ENCODE results near the gene EFCAB5. TPM values are rescaled to one million over a fixed set of nuclear protein-coding genes. Genes with fewer than 3 reads are reported as not detected.

The EFCAB5 gene
- polyA plus RNA-seq, 1 of the 3 experiments (the other 2 are of a cell fraction) = 0.05 TPM

- Histone ChIP-seq H4K20me1 (ENCODE audit: insufficient read depth) (no peaks in the 10 kb centered on the region), H3K36me3 (replicated peaks in 1 of 2; ENCODE audit: control insufficient read depth in 1 of 2, insufficient read depth in 2 of 2, low read length in 1 of 2) (no peaks in the 10 kb centered on the region), H3K9ac (no peak overlapping the region), H3K79me2 (ENCODE audit: insufficient read depth) (no peaks in the 10 kb centered on the region), H3K4me1 (ENCODE audit: control insufficient read depth in 1 of 2, insufficient read depth in 2 of 2, low read depth in 1 of 2, low read length in 1 of 2) (no peaks in the 10 kb centered on the region), H2AFZ (ENCODE audit: low read depth) (no peak overlapping the region), H3F3A (replicated peaks; ENCODE audit: insufficient read depth) (no peaks in the 10 kb centered on the region), H3K9me3 (no peaks in the 10 kb centered on the region), H3K9me2 (no peaks in the 10 kb centered on the region), H3K27me3 (ENCODE audit: insufficient read depth) (no peaks in the 10 kb centered on the region), H3K4me3 (ENCODE audit: low read depth in 2 of 2, low read length in 1 of 2) (no peak overlapping the region), H3K27ac (ENCODE audit: low read depth in 2 of 2, low read length in 1 of 2) (no peak overlapping the region), H3K4me2 (no peak overlapping the region)
- DNase-seq = no peak
- CTCF ChIA-PET = interaction anchor here (1.9 kb wide), 1 partner anchor 52 kb away, joined by 12 read pairs; no protein-coding TSS in a partner anchor
- no peak for TF ChIP-seq SMC3 (IDR thresholded peaks at IDR 0.05; ENCODE audit: low read depth, low read length)
- TF ChIP-seq USF1 (IDR thresholded peaks at IDR 0.05; ENCODE audit: borderline replicate concordance, low read depth) = no peak
- no peak for TF ChIP-seq NRF1 (IDR thresholded peaks at IDR 0.05; ENCODE audit: low read depth, low read length)
- TF ChIP-seq MAX (IDR thresholded peaks at IDR 0.05; ENCODE audit: low read depth) = no peak
- no peak for TF ChIP-seq CHD2 (IDR thresholded peaks at IDR 0.05; ENCODE audit: low read length, partially characterized antibody)
- no peak for TF ChIP-seq FOXJ3 (CRISPR knock-in tag; IDR thresholded peaks at IDR 0.05)
- TF ChIP-seq POLR2AphosphoS5 (IDR thresholded peaks at IDR 0.05; ENCODE audit: low read depth, low read length) = no peak
- no peak for TF ChIP-seq NFIC (IDR thresholded peaks at IDR 0.05; ENCODE audit: borderline replicate concordance)
- no peak for TF ChIP-seq FOSL2 (IDR thresholded peaks at IDR 0.05; ENCODE audit: borderline replicate concordance, low read depth)
- TF ChIP-seq IRF3 (IDR thresholded peaks at IDR 0.05; ENCODE audit: low read depth, low read length) = no peak
- TF ChIP-seq CTCF (IDR thresholded peaks at IDR 0.05) = no peak
- no peak for TF ChIP-seq SIN3A (IDR thresholded peaks at IDR 0.05; ENCODE audit: borderline replicate concordance, low read depth, low read length)
- TF ChIP-seq PBX3 (IDR thresholded peaks at IDR 0.05) = no peak
- no peak for TF ChIP-seq GABPA (IDR thresholded peaks at IDR 0.05; ENCODE audit: low read depth)
- no peak for TF ChIP-seq RCOR1 (IDR thresholded peaks at IDR 0.05; ENCODE audit: low read length)
- TF ChIP-seq EP300 (IDR thresholded peaks at IDR 0.05; ENCODE audit: borderline replicate concordance in 1 of 2, low read depth in 1 of 2, low read length in 1 of 2) = no peak
- no peak for TF ChIP-seq RFX5 (IDR thresholded peaks at IDR 0.05; ENCODE audit: low read length)
- POLR2A ChIA-PET = no interaction called here
Observed at GRCh38 chr17:30041551-30041950, 100.1 kb downstream of the EFCAB5 start.
